Esophagus muscularis mucosa (tissue), 3 donors: ENCODE results near the gene CUL2.

Source experiments
- POLR2A ChIP-seq: fragments of 450-650 bp; IDR thresholded peaks from one replicate; pipeline ENCODE4 v1.6.1; 2017; ENCODE audit warnings: antibody characterized with exemption, moderate library complexity, mild to moderate bottlenecking, low read depth
- TF ChIP-seq, protein P1 (sequence below), 3 experiments: fragments of 200-600 bp in 2 of 3; fragments of 450-650 bp in 1 of 3; sonication (generic) in 2 of 3; IDR thresholded peaks; one replicate each; pipeline ENCODE4 v1.5.1; 2017 to 2019; ENCODE audit warnings: antibody characterized with exemption in 3 of 3, mild to moderate bottlenecking in 2 of 3, moderate library complexity in 1 of 3

DNA sequence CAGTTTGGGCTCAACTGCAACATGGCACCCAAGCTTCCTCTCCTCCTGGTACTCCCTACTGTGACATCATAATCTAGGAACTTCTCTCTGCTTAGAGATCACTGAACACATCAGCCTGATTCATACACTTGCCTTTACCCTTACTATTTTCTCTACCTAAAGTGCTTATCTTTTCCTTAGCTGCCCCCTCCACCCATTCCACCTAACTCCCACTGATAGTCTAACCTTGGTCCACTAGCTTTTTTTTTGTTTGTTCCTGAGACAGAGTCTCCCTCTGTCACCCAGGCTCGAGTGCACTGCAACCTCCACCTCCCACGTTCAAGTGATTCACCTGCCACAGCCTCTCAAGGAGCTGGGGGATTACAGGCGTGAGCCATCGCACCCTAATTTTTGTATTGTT is 15.9 kb downstream of the CUL2 start:
- TF ChIP-seq, protein P1, sequence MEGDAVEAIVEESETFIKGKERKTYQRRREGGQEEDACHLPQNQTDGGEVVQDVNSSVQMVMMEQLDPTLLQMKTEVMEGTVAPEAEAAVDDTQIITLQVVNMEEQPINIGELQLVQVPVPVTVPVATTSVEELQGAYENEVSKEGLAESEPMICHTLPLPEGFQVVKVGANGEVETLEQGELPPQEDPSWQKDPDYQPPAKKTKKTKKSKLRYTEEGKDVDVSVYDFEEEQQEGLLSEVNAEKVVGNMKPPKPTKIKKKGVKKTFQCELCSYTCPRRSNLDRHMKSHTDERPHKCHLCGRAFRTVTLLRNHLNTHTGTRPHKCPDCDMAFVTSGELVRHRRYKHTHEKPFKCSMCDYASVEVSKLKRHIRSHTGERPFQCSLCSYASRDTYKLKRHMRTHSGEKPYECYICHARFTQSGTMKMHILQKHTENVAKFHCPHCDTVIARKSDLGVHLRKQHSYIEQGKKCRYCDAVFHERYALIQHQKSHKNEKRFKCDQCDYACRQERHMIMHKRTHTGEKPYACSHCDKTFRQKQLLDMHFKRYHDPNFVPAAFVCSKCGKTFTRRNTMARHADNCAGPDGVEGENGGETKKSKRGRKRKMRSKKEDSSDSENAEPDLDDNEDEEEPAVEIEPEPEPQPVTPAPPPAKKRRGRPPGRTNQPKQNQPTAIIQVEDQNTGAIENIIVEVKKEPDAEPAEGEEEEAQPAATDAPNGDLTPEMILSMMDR (IDR thresholded peaks at IDR 0.05): no peak
- no peak for TF ChIP-seq POLR2A
